Ishikawa (cell line): Measurements from ENCODE around the gene CCDC78.

Source experiments
- CEBPB ChIP-seq: IDR thresholded peaks from 2 replicates; pipeline ENCODE4 v1.6.1; 2012
- CREB1 ChIP-seq: IDR thresholded peaks from 2 replicates; pipeline ENCODE4 v1.6.1; 2012; ENCODE audit warnings: low read depth
- EP300 ChIP-seq: IDR thresholded peaks from 2 replicates; pipeline ENCODE4 v1.6.1; 2012; ENCODE audit warnings: borderline replicate concordance
- FOXM1 ChIP-seq: IDR thresholded peaks from 2 replicates; pipeline ENCODE4 v1.6.1; 2012; ENCODE audit warnings: low read depth, borderline replicate concordance
- RAD21 ChIP-seq: IDR thresholded peaks from 2 replicates; pipeline ENCODE4 v1.6.1; 2012; ENCODE audit warnings: low read depth
- REST ChIP-seq: IDR thresholded peaks from 2 replicates; pipeline ENCODE4 v1.6.1; 2012; ENCODE audit warnings: low read depth, mild to moderate bottlenecking
- TAF1 ChIP-seq: IDR thresholded peaks from 2 replicates; pipeline ENCODE4 v1.6.1; 2012; ENCODE audit warnings: low read depth, mild to moderate bottlenecking
- TCF12 ChIP-seq: IDR thresholded peaks from 2 replicates; pipeline ENCODE4 v1.6.1; 2012; ENCODE audit warnings: low read depth
- TEAD4 ChIP-seq: IDR thresholded peaks from 2 replicates; pipeline ENCODE4 v1.6.1; 2012
- YY1 ChIP-seq: IDR thresholded peaks from 2 replicates; pipeline ENCODE4 v1.6.1; 2012; ENCODE audit warnings: low read depth

DNA sequence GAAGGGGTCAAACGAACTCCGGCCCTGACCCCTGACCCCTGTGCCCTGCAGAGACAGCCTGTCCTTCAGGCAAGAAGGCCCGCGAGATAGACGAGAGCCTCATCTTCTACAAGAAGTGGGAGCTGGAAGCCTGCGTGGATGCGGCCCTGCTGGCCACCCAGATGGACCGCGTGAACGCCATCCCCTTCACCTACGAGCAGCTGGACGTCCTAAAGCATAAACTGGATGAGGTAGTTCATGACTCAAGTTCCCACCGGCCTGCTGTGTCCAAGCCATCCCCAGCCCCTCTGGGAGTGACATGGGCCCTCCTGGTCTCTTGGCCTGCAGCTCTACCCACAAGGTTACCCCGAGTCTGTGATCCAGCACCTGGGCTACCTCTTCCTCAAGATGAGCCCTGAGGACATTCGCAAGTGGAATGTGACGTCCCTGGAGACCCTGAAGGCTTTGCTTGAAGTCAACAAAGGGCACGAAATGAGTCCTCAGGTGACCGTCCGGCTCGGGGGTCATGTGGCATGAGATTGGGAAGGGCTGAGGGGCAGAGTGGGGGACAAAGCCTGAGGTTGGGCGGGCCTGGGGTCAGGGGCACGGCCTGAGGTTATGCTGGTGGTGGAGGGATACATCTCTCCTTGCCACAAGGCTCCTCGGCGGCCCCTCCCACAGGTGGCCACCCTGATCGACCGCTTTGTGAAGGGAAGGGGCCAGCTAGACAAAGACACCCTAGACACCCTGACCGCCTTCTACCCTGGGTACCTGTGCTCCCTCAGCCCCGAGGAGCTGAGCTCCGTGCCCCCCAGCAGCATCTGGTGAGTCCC is 40.0 kb upstream of the CCDC78 start:
- TF ChIP-seq TAF1: no peak
- TF ChIP-seq RAD21: no peak
- TF ChIP-seq CEBPB: no peak
- TF ChIP-seq CREB1: no peak
- no peak for TF ChIP-seq EP300
- TF ChIP-seq TEAD4: no peak
- no peak for TF ChIP-seq REST
- TF ChIP-seq FOXM1: no peak
- no peak for TF ChIP-seq TCF12
- no peak for TF ChIP-seq YY1
